Stomach smooth muscle (tissue), 2 donors: ENCODE results near the gene LEMD1.
"Not testable (repeated sequence)": the region's sequence is repeated elsewhere in the genome, so short reads cannot be mapped to it uniquely, and the experiment has no call there.

ENCODE experiments used
- H3K27ac ChIP-seq: one replicate; pipeline ENCODE4 v1.7.0; 2013; ENCODE audit warnings: mild to moderate bottlenecking, low read length, inconsistent platforms
- H3K27me3 ChIP-seq, 2 donors: one replicate each; pipeline ENCODE4 v1.7.0; 2013; ENCODE audit warnings: low read length in 2 of 2; ENCODE audit not compliant: insufficient read depth in 2 of 2, control insufficient read depth in 1 of 2
- H3K36me3 ChIP-seq, 2 donors: one replicate each; pipeline ENCODE4 v1.7.0; 2013; ENCODE audit warnings: low read length in 2 of 2; ENCODE audit not compliant: control insufficient read depth in 2 of 2, insufficient read depth in 2 of 2
- H3K4me1 ChIP-seq: one replicate; pipeline ENCODE4 v1.7.0; 2013; ENCODE audit warnings: low read length; ENCODE audit not compliant: control insufficient read depth, insufficient read depth
- H3K4me3 ChIP-seq, 2 donors: one replicate each; pipeline ENCODE4 v1.7.0; 2013; ENCODE audit warnings: low read length in 2 of 2
- H3K9ac ChIP-seq, 2 donors: one replicate each; pipeline ENCODE4 v1.7.0; 2013; ENCODE audit warnings: low read length in 2 of 2, mild to moderate bottlenecking in 1 of 2
- H3K9me3 ChIP-seq, 2 donors: one replicate each; pipeline ENCODE4 v1.7.0; 2013; ENCODE audit warnings: low read length in 2 of 2; ENCODE audit not compliant: control insufficient read depth in 2 of 2
- donor health status: healthy.
- donor health status: Pancreatic carcinoma.

The LEMD1 gene

DNA sequence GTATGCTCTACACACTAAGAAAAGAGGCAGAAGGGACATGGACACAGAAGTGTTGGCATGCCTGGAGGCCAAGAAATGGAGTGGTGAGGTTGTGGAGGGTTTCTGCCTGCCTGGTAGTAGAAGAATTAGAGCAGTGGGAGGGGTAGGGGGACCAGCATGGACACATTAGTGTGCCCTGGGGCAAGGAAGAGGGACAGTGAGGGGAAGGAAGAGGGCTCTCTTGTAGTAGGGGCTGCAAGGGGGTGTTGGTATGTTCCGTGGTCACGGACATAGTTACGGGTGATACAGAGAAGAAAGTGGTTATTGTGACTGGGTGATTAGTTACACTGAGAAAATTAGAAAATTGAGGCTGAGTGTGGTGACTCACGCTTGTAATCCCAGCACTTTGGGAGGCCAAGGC is 23.3 kb downstream of the LEMD1 start:
- no peaks in the 10 kb centered on the region for H3K4me1 ChIP-seq

DNA sequence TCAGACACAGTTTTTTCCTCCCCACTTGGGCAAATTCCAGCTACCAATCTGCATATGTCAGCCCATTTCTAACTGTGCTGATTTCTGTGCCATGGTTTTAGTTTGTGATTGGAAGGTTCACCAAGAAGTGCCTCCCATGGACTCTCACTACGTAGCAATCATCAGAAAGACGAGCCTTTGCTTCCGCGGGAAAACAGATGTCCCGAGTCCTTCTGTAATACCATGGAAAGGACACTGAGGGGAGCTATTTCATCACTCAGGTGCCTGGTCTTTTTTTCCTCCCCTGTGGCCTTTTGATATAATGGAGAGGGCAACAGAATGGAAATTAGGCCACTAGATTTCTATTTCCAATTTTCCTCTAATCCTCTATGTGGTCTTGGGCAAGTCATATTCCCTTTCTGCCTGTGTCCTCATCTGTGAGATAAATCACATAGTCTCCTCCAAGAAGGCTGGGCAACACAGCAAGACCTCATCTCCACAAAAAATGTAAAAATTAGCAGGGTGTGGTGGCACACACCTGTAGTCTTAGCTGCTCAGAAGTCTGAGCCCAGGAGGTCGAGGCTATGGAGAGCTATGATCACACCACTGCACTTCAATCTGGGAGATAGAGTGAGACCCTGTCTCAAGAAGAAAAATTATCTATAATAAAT is 24.8 kb downstream of the LEMD1 start:
- Histone ChIP-seq H3K27me3 (peaks cover 0 to 2% of the 10 kb centered on the region in 2 donors), H3K4me3 (no peak overlapping the region), H3K4me1 (no peaks in the 10 kb centered on the region), H3K36me3 (no peaks in the 10 kb centered on the region), H3K9me3 (no peaks in the 10 kb centered on the region), H3K9ac (no peak overlapping the region), H3K27ac (no peak overlapping the region)

More for the DNA sequence above, 23.3 kb downstream of the LEMD1 start:
- H3K9ac ChIP-seq: no peak overlapping the region
- no peaks in the 10 kb centered on the region for H3K9me3 ChIP-seq
- peaks cover 0 to 2% of the 10 kb centered on the region in 2 donors for H3K27me3 ChIP-seq
- no peaks in the 10 kb centered on the region for H3K36me3 ChIP-seq
- no peak overlapping the region for H3K27ac ChIP-seq
- H3K4me3 ChIP-seq: no peak overlapping the region

DNA sequence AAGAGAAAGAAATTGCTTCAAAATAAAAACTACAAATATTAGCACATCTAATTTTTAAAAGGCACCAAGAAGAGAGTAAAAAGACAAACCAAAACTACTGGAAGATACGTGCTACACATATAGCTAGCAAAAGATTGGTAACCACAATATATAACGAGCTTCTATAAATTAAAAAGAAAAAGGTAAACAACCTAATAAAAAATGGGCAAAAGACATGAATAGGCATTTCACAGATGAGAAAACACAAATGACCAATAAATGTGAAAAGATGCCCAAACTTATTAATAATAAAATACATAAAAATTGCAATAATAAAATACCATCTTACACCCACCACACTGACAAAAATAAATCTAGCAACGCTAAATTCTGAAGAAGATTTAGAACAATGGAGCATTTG is 26.2 kb downstream of the LEMD1 start:
- H3K27ac ChIP-seq: no peak overlapping the region
- no peaks in the 10 kb centered on the region for H3K36me3 ChIP-seq
- no peak overlapping the region for H3K9ac ChIP-seq
- H3K4me3 ChIP-seq: no peak overlapping the region
- no peaks in the 10 kb centered on the region for H3K4me1 ChIP-seq
- H3K27me3 ChIP-seq: peaks cover 2 to 4% of the 10 kb centered on the region in 2 donors
- H3K9me3 ChIP-seq: no peaks in the 10 kb centered on the region

DNA sequence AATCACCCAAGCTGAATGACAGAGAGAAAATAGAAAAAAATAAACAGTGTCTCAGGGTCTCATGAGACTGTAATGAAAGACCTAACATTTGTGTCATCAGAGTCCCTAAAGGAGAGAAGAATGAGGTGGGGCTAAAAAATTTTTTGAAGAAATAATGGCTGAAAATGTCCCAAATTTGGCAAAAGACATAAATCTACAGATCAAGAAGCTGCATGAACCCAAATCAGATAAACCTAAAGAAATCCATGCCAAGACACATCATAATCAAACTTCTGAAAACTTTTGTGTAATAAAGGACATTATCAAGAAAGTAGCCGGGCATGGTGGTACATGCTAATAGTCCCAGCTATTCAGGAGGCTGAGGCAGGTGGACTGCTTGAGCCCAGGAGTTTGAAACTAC is 29.2 kb downstream of the LEMD1 start:
- no peaks in the 10 kb centered on the region for H3K36me3 ChIP-seq
- H3K9ac ChIP-seq: no peak overlapping the region
- H3K27me3 ChIP-seq: peaks cover 3 to 4% of the 10 kb centered on the region in 2 donors
- no peak overlapping the region for H3K4me3 ChIP-seq
- no peaks in the 10 kb centered on the region for H3K9me3 ChIP-seq
- H3K27ac ChIP-seq: no peak overlapping the region
- no peaks in the 10 kb centered on the region for H3K4me1 ChIP-seq

DNA sequence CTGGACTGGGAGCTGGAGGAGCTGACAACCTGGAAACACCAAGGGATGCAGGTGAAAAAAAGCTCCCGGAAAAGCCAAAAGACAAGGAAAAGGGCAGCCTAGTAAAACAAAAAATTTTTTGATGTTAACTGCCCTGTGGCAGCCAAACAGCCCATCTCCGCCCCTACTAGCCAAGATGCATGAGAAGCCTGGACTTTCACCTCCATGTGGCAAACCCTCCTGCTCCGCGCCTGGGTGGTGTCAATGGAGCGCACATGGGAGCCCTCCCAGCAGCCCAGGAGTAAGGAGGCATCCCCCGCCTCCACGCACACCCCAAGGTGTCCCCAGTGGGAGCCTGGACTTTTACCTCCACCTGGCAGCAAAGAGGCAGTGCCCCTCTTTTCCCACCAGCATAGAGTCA is 30.5 kb downstream of the LEMD1 start:
- H3K27ac ChIP-seq: no peak overlapping the region
- H3K36me3 ChIP-seq: no peaks in the 10 kb centered on the region
- H3K27me3 ChIP-seq: peaks cover 2 to 4% of the 10 kb centered on the region in 2 donors
- no peaks in the 10 kb centered on the region for H3K9me3 ChIP-seq
- no peaks in the 10 kb centered on the region for H3K4me1 ChIP-seq
- no peak overlapping the region for H3K9ac ChIP-seq
- no peak overlapping the region for H3K4me3 ChIP-seq

DNA sequence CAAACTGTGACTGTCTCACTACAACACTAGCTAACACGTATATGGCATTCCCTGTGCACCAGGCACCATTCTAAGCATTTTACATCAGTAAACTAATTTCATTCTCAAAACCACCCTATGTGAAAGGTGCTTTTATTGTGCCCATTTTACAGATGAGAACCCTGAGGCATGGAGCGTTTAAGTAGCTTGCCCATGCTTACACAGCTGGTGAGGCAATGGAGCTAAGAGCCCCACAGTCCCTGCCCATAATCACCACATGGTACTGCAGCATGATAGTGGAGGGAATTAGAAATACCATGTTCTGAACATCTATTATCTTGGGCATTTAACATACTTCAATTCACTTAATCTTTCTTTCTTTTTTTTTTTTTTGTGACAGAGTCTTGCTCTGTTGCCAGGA is 34.0 kb downstream of the LEMD1 start:
- H3K4me1 ChIP-seq: no peaks in the 10 kb centered on the region
- H3K36me3 ChIP-seq: no peaks in the 10 kb centered on the region
- H3K27ac ChIP-seq: no peak overlapping the region

DNA sequence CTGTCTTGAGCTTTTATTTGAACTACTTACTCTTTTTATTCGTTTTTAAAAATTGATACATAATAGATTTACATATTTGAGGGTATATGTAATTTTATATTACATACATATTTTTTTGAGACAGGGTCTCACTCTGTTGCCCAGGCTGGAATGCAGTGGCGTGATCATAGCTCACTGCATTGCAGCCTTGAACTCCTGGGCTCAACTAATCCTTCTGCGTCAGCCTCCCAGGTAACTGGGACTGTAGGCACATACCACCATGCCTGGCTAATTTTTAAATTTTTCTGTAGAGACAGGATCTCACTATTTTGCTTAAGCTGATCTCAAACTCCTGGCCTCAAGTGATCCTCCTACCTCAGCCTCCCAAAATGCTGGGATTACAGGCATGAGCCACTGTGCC is 38.9 kb downstream of the LEMD1 start:
- H3K27me3 ChIP-seq, H3K36me3 ChIP-seq, H3K4me1 ChIP-seq, H3K4me3 ChIP-seq, H3K9ac ChIP-seq, H3K9me3 ChIP-seq, H3K27ac ChIP-seq: not testable (repeated sequence)

More for the DNA sequence above, 34.0 kb downstream of the LEMD1 start:
- Histone ChIP-seq H3K4me3 (no peak overlapping the region), H3K9ac (no peak overlapping the region), H3K27me3 (peaks cover 2 to 4% of the 10 kb centered on the region in 2 donors), H3K9me3 (no peaks in the 10 kb centered on the region)

DNA sequence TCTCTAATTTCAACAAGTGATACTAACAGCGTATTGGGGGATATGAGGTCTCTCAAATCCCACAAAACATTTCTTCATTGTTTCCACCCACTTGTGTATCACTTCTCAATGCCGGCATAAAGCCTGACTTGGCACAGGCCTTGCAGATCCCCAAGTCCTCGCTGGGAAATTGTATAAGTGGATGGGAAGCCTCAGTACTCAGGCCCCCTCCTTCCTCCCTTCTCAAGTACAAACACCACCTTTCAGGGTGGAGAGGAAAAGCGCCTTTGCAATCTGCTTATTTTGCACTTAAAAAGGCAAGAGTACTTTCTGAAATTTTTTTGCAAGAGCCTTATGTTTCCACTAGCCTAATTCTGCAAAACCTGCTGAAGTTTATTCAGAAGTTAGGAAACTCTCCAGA is 39.3 kb downstream of the LEMD1 start:
- Histone ChIP-seq H3K4me3 (no peak overlapping the region), H3K36me3 (no peaks in the 10 kb centered on the region), H3K27ac (no peak overlapping the region), H3K9me3 (no peaks in the 10 kb centered on the region), H3K9ac (no peak overlapping the region), H3K27me3 (no peaks in the 10 kb centered on the region), H3K4me1 (no peaks in the 10 kb centered on the region)

DNA sequence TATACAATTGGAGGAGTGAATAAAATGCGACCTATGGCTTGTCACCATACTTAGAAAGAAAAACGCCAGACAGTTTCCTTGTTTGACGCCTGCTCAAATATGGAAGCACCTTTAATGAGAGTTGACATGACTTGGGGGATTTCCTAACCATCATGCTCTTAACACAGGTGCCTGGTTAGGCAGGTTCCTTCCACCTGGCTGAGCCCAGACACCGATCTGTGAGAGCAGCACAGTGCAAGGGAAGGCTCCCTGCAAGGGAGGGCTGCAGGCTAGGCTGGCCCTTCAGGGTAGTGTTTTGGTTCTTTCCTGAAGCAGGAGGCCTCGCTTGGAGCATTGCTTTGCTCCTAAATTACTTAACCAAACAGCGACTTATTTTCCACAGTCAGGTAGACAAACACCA is 40.6 kb downstream of the LEMD1 start:
- Histone ChIP-seq H3K27ac (no peak overlapping the region), H3K27me3 (no peaks in the 10 kb centered on the region), H3K9ac (no peak overlapping the region), H3K4me3 (no peak overlapping the region), H3K36me3 (no peaks in the 10 kb centered on the region), H3K4me1 (no peaks in the 10 kb centered on the region), H3K9me3 (no peaks in the 10 kb centered on the region)

DNA sequence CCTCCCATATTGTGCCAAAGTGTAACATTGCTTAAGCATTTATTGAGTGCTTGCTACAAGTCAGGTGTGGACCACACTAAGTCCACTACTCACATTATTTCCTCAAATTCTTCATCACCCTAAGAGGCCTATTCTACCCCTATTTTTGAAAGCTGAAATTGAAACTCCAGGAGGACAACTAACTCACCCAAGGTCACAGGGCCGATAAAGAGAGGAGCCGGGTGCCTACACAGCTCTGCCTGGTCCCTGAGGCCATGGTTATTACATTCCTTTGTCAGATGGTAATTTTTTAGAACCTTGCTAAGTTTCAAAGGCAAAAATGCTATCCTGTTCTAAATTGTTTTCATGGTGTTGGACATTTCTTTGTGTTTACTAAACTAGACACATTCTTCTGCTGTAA is 41.0 kb downstream of the LEMD1 start:
- Histone ChIP-seq H3K4me3 (no peak overlapping the region), H3K27ac (no peak overlapping the region), H3K4me1 (no peaks in the 10 kb centered on the region), H3K9me3 (no peaks in the 10 kb centered on the region), H3K9ac (no peak overlapping the region), H3K27me3 (no peaks in the 10 kb centered on the region), H3K36me3 (no peaks in the 10 kb centered on the region)

DNA sequence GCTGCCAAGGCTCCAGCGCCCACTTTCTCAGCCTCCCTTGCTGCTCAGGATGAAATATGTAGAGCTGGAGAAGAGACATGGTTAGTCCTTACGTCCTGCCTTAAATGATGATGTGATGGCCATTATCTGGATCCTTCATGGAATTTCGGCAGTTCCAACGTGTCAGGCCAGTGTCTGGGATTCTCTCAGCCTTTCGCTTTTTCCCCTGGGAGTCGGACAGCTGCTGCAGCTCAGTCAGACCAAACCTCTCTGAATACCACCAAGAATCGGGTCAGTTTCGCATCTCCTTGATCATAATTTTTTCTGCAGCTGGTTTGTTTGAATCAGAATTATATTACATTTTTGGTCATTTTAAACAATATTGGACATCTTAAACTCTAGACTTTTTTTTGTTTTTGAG is 42.8 kb downstream of the LEMD1 start:
- H3K4me1 ChIP-seq: peaks cover 3% of the 10 kb centered on the region
- H3K4me3 ChIP-seq: no peak overlapping the region
- H3K9ac ChIP-seq: no peak overlapping the region
- peaks cover 0 to 8% of the 10 kb centered on the region in 2 donors for H3K27me3 ChIP-seq
- no peak overlapping the region for H3K27ac ChIP-seq
- no peaks in the 10 kb centered on the region for H3K36me3 ChIP-seq
- H3K9me3 ChIP-seq: no peaks in the 10 kb centered on the region
